Breast epithelium (tissue), 4 donors: ENCODE results near the gene RPL13. TPM values are rescaled to one million over a fixed set of nuclear protein-coding genes. Genes with fewer than 3 reads are reported as not detected.

ENCODE experiments used
- DNase-seq, 2 donors: peaks; one replicate each; pipeline ENCODE4 v3.0.0-alpha.2; 2019; ENCODE audit warnings: low spot score in 2 of 2
- H3K27ac ChIP-seq, 2 donors: fragments of 200-600 bp; sonication (generic) in 1 of 2; one replicate each; pipeline ENCODE4 v1.5.1; 2016 to 2019; ENCODE audit warnings: mild to moderate bottlenecking in 1 of 2
- H3K27me3 ChIP-seq, 2 donors: fragments of 200-600 bp; sonication (generic) in 1 of 2; one replicate each; pipeline versions ENCODE4 v1.5.1 to v1.6.0; 2017 to 2019; ENCODE audit warnings: control low read depth in 1 of 2, mild to moderate bottlenecking in 1 of 2
- H3K36me3 ChIP-seq: fragments of 200-600 bp; one replicate; pipeline ENCODE4 v1.5.1; 2019
- H3K4me1 ChIP-seq, 2 donors: fragments of 200-600 bp; sonication (generic); one replicate each; pipeline ENCODE4 v1.5.1; 2016 to 2019; ENCODE audit warnings: control low read depth in 1 of 2
- H3K4me3 ChIP-seq, 3 donors: fragments of 200-600 bp; sonication (generic); 1 replicate in 2 of 3; 2 replicates in 1 of 3; pipeline ENCODE4 v1.5.1; 2016 to 2019; ENCODE audit warnings: mild to moderate bottlenecking in 3 of 3, moderate library complexity in 2 of 3
- H3K9me3 ChIP-seq, 2 donors: fragments of 200-600 bp; sonication (generic) in 1 of 2; one replicate each; pipeline ENCODE4 v1.5.1; 2016 to 2019; ENCODE audit warnings: control low read depth in 1 of 2
- CTCF ChIP-seq, 3 donors: fragments of 450-650 bp; IDR thresholded peaks; one replicate each; pipeline ENCODE4 v1.5.1; 2016 to 2017; ENCODE audit warnings: antibody characterized with exemption in 3 of 3, mild to moderate bottlenecking in 3 of 3, moderate library complexity in 3 of 3
- POLR2A ChIP-seq: fragments of 450-650 bp; IDR thresholded peaks from one replicate; pipeline ENCODE4 v1.6.1; 2016; ENCODE audit warnings: antibody characterized with exemption, mild to moderate bottlenecking, moderate library complexity
- POLR2AphosphoS5 ChIP-seq, 3 donors: sonication (generic); formaldehyde crosslinking; IDR thresholded peaks; one replicate each; pipeline ENCODE4 v1.6.1; 2017; ENCODE audit warnings: antibody characterized with exemption in 3 of 3
- intact Hi-C: fragments of 100-400 bp; cut with DNase I; formaldehyde crosslinking; loops from one replicate; pipeline ENCODE4 v1.15.1; 2023; ENCODE audit warnings: low total_unique reads
- total RNA-seq, 3 donors: library from RNA; depleted of rRNA; stranded (reverse); fragments of >200 nt; gene quantifications; one replicate each; pipeline ENCODE4 v1.1.0, GENCODE V29; 2016

The RPL13 gene
- total RNA-seq, 3 donors from 2014 or later, result 5,075 to 6,295 (median 5,484) TPM

- DNase-seq, result no peak
- Histone ChIP-seq H3K27me3 (no peaks in the 10 kb centered on the region), H3K27ac (no peak overlapping the region), H3K9me3 (no peaks in the 10 kb centered on the region), H3K36me3 (peaks cover 21% of the 10 kb centered on the region), H3K4me3 (no peak overlapping the region), H3K4me1 (no peaks in the 10 kb centered on the region)
- intact Hi-C loops, result no loop called here
- TF ChIP-seq POLR2AphosphoS5 (IDR thresholded peaks at IDR 0.05) (no peak), CTCF (IDR thresholded peaks at IDR 0.05) (no peak), POLR2A (no peak)
These were observed 15.8 kb upstream of the RPL13 start for GRCh38 chr16:89544713-89545043.

GRCh38 chr16:89545044-89545830 is 15.2 kb upstream of the RPL13 start:
- no peak overlapping the region for H3K4me3 ChIP-seq
- no peak overlapping the region for H3K27ac ChIP-seq
- no peaks in the 10 kb centered on the region for H3K4me1 ChIP-seq
- TF ChIP-seq CTCF (IDR thresholded peaks at IDR 0.05), result no peak
- no peaks in the 10 kb centered on the region for H3K27me3 ChIP-seq
- H3K9me3 ChIP-seq, result no peaks in the 10 kb centered on the region
- no peak for DNase-seq
- intact Hi-C loops, result no loop called here
- peaks cover 21% of the 10 kb centered on the region for H3K36me3 ChIP-seq

GRCh38 chr16:89545831-89546574 is 14.5 kb upstream of the RPL13 start:
- TF ChIP-seq POLR2A (no peak), POLR2AphosphoS5 (IDR thresholded peaks at IDR 0.05) (no peak), CTCF (IDR thresholded peaks at IDR 0.05) (no peak)
- no peak for DNase-seq
- H3K4me3 ChIP-seq, result no peak overlapping the region
- H3K27ac ChIP-seq, result no peak overlapping the region
- peaks cover 21% of the 10 kb centered on the region for H3K36me3 ChIP-seq
- no peaks in the 10 kb centered on the region for H3K27me3 ChIP-seq
- no peaks in the 10 kb centered on the region for H3K4me1 ChIP-seq
- H3K9me3 ChIP-seq, result no peaks in the 10 kb centered on the region
- intact Hi-C loops, result no loop called here

DNA sequence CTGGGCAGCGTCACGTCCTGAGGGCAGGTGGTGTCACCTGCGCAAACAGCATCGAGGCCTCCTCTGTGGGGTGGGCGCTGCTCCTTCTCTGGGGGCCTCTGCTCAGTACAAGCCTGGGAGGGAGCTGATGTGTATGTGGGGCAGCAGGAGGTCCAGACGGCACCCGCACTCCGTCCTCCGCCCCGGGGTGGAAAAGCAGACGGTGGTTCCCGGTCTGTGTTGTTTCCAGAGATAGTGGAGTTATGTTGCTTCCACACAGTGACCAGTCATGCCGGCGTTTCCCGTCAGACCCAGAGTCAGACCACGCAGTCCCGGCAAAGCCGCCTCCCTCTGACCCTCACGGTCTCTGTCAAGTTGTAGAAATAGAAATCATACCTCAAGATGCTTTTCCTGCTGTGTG is 13.7 kb upstream of the RPL13 start:
- DNase-seq, result no peak
- H3K27ac ChIP-seq, result no peak overlapping the region
- TF ChIP-seq POLR2AphosphoS5 (IDR thresholded peaks at IDR 0.05) (no peak), CTCF (IDR thresholded peaks at IDR 0.05) (no peak), POLR2A (no peak)
- intact Hi-C loops, result no loop called here
- no peaks in the 10 kb centered on the region for H3K9me3 ChIP-seq
- no peaks in the 10 kb centered on the region for H3K27me3 ChIP-seq
- H3K36me3 ChIP-seq, result peaks cover 21% of the 10 kb centered on the region
- no peak overlapping the region for H3K4me3 ChIP-seq
- no peaks in the 10 kb centered on the region for H3K4me1 ChIP-seq

DNA sequence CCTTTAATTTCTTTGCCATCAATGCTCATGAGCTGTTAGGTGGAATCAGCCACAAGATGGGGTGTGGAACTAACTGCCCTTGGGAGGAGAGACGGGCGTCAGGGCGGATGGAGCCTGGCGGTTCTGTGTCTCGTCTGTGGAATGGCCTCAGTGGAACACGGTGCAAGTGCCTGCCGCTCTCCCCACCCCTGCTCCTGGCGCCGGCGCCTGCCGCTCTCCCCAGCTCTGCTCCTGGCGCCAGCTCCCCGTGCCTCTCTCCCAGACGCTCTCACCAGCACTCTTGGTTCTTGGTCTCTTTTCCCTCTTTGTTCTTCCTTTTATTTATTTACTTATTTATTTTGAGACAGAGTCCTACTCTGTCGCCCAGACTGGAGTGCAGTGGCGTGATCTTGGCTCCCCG is 13.2 kb upstream of the RPL13 start:
- Histone ChIP-seq H3K27ac (no peak overlapping the region), H3K36me3 (peaks cover 21% of the 10 kb centered on the region), H3K9me3 (no peaks in the 10 kb centered on the region), H3K4me1 (no peaks in the 10 kb centered on the region), H3K4me3 (no peak overlapping the region), H3K27me3 (no peaks in the 10 kb centered on the region)
- intact Hi-C loops, result no loop called here
- DNase-seq, result no peak
- TF ChIP-seq POLR2A (no peak), CTCF (IDR thresholded peaks at IDR 0.05) (no peak), POLR2AphosphoS5 (IDR thresholded peaks at IDR 0.05) (no peak)
